ENCODE measurements around the gene OSGIN1.

DNA sequence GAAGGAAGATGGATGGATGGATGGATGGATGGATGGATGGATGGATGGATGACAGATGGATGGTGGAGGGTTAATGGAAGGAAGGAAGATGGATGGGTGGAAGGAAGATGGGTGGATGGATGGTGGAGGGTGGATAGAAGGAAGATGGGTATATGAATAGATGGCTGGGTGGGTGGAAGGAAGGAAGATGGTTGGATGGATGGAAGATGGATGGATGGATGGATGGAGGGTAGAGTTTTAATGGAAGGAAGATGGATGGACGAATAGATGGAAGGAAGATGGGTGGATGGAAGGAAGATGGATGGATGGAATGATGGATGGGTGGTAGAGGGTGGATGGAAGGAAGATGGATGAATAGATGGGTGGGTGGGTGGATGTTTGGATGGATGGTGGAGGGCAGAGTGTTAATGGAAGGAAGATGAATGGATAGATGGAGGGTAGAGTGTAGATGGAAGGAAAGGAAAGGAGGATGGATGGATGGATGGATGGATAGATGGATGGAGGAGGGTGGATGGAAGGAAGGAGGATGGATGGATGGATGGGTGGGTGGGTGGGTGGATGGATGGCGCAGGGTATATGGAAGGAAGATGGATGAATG lies 32.0 kb upstream of the OSGIN1 start:
- TF ChIP-seq, protein P1, sequence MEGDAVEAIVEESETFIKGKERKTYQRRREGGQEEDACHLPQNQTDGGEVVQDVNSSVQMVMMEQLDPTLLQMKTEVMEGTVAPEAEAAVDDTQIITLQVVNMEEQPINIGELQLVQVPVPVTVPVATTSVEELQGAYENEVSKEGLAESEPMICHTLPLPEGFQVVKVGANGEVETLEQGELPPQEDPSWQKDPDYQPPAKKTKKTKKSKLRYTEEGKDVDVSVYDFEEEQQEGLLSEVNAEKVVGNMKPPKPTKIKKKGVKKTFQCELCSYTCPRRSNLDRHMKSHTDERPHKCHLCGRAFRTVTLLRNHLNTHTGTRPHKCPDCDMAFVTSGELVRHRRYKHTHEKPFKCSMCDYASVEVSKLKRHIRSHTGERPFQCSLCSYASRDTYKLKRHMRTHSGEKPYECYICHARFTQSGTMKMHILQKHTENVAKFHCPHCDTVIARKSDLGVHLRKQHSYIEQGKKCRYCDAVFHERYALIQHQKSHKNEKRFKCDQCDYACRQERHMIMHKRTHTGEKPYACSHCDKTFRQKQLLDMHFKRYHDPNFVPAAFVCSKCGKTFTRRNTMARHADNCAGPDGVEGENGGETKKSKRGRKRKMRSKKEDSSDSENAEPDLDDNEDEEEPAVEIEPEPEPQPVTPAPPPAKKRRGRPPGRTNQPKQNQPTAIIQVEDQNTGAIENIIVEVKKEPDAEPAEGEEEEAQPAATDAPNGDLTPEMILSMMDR (IDR thresholded peaks at IDR 0.05; ENCODE audit: low read depth, low read length) = no peak
- no peak for TF ChIP-seq EZH2phosphoT487 (IDR thresholded peaks at IDR 0.05; ENCODE audit: low read depth)
